ENCODE data around the gene EFCAB10. TPM values are rescaled to one million over a fixed set of nuclear protein-coding genes. Genes with fewer than 3 reads are reported as not detected.

EFCAB10 gene
- total RNA-seq, 1 experiment from 2014 or later = not detected

DNA sequence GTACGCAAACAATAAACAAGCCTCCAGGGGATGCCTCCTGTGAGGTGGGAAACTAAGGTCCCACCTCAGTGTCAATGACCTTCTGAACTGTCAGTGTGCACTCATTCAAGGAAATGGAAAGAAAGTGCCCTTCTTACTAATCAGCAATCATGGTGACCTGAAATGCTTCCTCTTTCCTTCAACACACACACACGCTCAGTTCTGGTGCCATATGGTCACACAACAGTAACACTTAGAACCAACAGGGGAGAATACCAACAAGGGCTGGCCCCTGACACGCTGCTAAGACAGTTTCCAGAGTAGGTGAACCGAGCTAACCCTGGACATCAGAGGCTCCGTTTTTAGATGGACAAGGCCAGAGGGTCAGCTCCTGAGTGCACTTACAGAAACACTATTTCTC, 42.1 kb upstream of the EFCAB10 start:
- H3K9me3 ChIP-seq (ENCODE audit: insufficient read depth, low read depth) = no peaks in the 10 kb centered on the region; the same call in 1 of the 2 replicates
- ChIA-PET CTCF (no interaction called here), POLR2A (ENCODE audit: unreplicated experiment) (no interaction called here)

DNA sequence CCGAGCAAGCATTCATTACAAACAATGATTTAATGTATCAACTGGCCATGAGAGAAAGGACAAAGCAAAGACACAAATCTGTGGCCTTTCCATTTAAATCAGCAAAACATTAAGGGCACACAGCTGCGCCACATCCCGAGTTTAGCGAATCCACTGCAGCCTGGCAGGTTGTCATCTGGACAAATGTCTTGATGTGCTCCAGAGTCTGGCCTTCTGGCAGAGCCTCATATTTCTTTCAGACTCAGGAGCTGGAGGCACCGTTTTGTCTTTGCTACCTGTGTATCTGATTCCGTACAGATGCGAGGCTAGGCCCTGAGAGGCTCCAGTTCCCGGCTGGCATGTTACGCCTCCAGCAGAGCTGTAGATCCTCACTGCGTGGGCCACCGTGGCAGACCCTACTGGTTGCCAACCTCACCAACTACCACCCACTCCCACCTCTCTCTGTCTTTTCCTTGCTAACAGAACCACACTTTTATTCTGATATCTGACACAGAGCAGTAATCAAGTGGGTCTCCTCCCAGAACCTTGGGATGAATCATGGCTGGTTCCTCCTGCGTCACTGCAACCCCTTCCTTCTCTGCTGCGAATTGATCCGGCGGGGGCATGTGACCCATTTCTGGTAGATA, 40.9 kb upstream of the EFCAB10 start:
- H3K79me2 ChIP-seq (ENCODE audit: low read depth) = no peaks in the 10 kb centered on the region
- H3K4me3 ChIP-seq = no peak overlapping the region
- H3K4me1 ChIP-seq (replicated peaks; ENCODE audit: insufficient read depth) = no peaks in the 10 kb centered on the region
- H3K27me3 ChIP-seq (ENCODE audit: insufficient read depth, low read depth) = no peaks in the 10 kb centered on the region
- no peaks in the 10 kb centered on the region; the same call in 1 of the 2 replicates for H3K9me3 ChIP-seq (ENCODE audit: insufficient read depth, low read depth)
- H2AFZ ChIP-seq = no peak overlapping the region
- no peaks in the 10 kb centered on the region for H3F3A ChIP-seq (ENCODE audit: insufficient read depth, low read depth)
- no peak overlapping the region for H3K4me2 ChIP-seq
- no peak overlapping the region for H3K27ac ChIP-seq
- no peak for DNase-seq
- no TSS peak for BruUV-seq (replicated peaks)
- no peaks in the 10 kb centered on the region for H3K36me3 ChIP-seq (ENCODE audit: low read depth)
- intact Hi-C loops (cut with micrococcal nuclease; ENCODE audit: unreplicated experiment) = no loop called here
- ChIA-PET CTCF (interaction anchor here (0.6 kb wide), 1 partner anchor 78 kb away, joined by 3 read pairs; no protein-coding TSS in a partner anchor), POLR2A (ENCODE audit: unreplicated experiment) (no interaction called here)
- no peak for TF ChIP-seq CTCF (conservative IDR thresholded peaks at IDR 0.05)
- no peak for TF ChIP-seq EZH2 (IDR thresholded peaks at IDR 0.05; ENCODE audit: low read depth)
- no peaks in the 10 kb centered on the region for H4K20me1 ChIP-seq (ENCODE audit: insufficient read depth)
- no peaks in the 10 kb centered on the region for H3K9me2 ChIP-seq (ENCODE audit: insufficient read depth)

More for the DNA sequence above, 42.1 kb upstream of the EFCAB10 start:
- Histone ChIP-seq H3K36me3 (ENCODE audit: low read depth) (no peaks in the 10 kb centered on the region), H3K4me1 (replicated peaks; ENCODE audit: insufficient read depth) (no peaks in the 10 kb centered on the region), H3K4me2 (no peak overlapping the region), H3K27me3 (ENCODE audit: insufficient read depth, low read depth) (no peaks in the 10 kb centered on the region), H3K27ac (no peak overlapping the region), H3F3A (ENCODE audit: insufficient read depth, low read depth) (no peaks in the 10 kb centered on the region), H2AFZ (no peak overlapping the region), H3K9me2 (ENCODE audit: insufficient read depth) (no peaks in the 10 kb centered on the region), H4K20me1 (ENCODE audit: insufficient read depth) (no peaks in the 10 kb centered on the region), H3K79me2 (ENCODE audit: low read depth) (no peaks in the 10 kb centered on the region), H3K4me3 (no peak overlapping the region)
- DNase-seq = no peak
- intact Hi-C loops (cut with micrococcal nuclease; ENCODE audit: unreplicated experiment) = no loop called here
- no peak for TF ChIP-seq CTCF (conservative IDR thresholded peaks at IDR 0.05)
- TF ChIP-seq EZH2 (IDR thresholded peaks at IDR 0.05; ENCODE audit: low read depth) = no peak
- BruUV-seq (replicated peaks) = no TSS peak

DNA sequence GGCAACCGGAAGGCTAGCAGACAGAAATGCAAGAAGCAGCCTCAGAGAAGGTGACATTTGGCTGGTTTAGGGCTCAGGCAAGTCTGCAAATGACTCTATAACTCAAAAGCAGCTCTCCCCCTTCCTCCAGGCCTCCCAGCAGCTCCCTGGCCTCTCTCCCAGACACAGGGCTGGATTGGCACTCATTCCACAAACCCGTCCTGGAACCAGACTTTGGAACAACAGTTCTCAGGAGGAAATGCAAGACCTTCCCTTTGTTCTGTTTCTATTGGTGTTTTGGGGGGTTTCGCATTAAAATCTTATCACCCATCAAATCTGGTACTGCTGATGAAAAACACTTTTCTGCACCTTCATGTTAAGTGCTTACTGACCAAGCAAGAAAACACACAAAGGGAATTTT, 40.3 kb upstream of the EFCAB10 start:
- no peaks in the 10 kb centered on the region for H3K36me3 ChIP-seq (ENCODE audit: low read depth)
- H3K4me1 ChIP-seq (replicated peaks; ENCODE audit: insufficient read depth) = no peaks in the 10 kb centered on the region
- TF ChIP-seq EZH2 (IDR thresholded peaks at IDR 0.05; ENCODE audit: low read depth) (no peak), CTCF (conservative IDR thresholded peaks at IDR 0.05) (no peak)
- H3K4me3 ChIP-seq = no peak overlapping the region
- DNase-seq = no peak
- POLR2A ChIA-PET (ENCODE audit: unreplicated experiment) = no interaction called here
- intact Hi-C loops (cut with micrococcal nuclease; ENCODE audit: unreplicated experiment) = no loop called here
- H3K79me2 ChIP-seq (ENCODE audit: low read depth) = no peaks in the 10 kb centered on the region
- CTCF ChIA-PET = interaction anchor here (0.6 kb wide), 1 partner anchor 78 kb away, joined by 3 read pairs; no protein-coding TSS in a partner anchor
- no peak overlapping the region for H3K4me2 ChIP-seq
- H3F3A ChIP-seq (ENCODE audit: insufficient read depth, low read depth) = no peaks in the 10 kb centered on the region
- H3K9me3 ChIP-seq (ENCODE audit: insufficient read depth, low read depth) = no peaks in the 10 kb centered on the region; the same call in 1 of the 2 replicates
- H3K9me2 ChIP-seq (ENCODE audit: insufficient read depth) = no peaks in the 10 kb centered on the region
- no peaks in the 10 kb centered on the region for H4K20me1 ChIP-seq (ENCODE audit: insufficient read depth)
- no peak overlapping the region for H2AFZ ChIP-seq
- no peaks in the 10 kb centered on the region for H3K27me3 ChIP-seq (ENCODE audit: insufficient read depth, low read depth)
- no peak overlapping the region for H3K27ac ChIP-seq
- BruUV-seq (replicated peaks) = no TSS peak

Data from PC-9 (cell line).